Measurements from ENCODE around the gene HLA-DMA. TPM values are rescaled to one million over a fixed set of nuclear protein-coding genes. Genes with fewer than 3 reads are reported as not detected.

HLA-DMA gene
- polyA plus RNA-seq, 1 donor, result 25.4 TPM

- DNase-seq, result no peak
Observed at GRCh38 chr6:32975886-32976285, 23.0 kb upstream of the HLA-DMA start.

GRCh38 chr6:32974541-32975308 is 21.8 kb upstream of the HLA-DMA start:
- no peaks in the 10 kb centered on the region for H3K27me3 ChIP-seq (ENCODE audit: control insufficient read depth, insufficient read depth, low read length)
- H3K9me3 ChIP-seq (ENCODE audit: control insufficient read depth, low read depth, low read length), result no peaks in the 10 kb centered on the region
- peak overlapping the region; percentile 95 for H3K4me3 ChIP-seq (ENCODE audit: low read length)
- H3K36me3 ChIP-seq (ENCODE audit: control insufficient read depth, insufficient read depth, low read length), result peaks cover 69% of the 10 kb centered on the region
- no CpG with 5 or more reads among the region's 14 CpGs for WGBS (ENCODE audit: insufficient coverage, low lambda C conversion rate)
- no peak for DNase-seq
- H3K4me1 ChIP-seq (ENCODE audit: control insufficient read depth, insufficient read depth, low read length), result peaks cover 34% of the 10 kb centered on the region
- H3K27ac ChIP-seq (ENCODE audit: low read length), result no peak overlapping the region

More at GRCh38 chr6:32975886-32976285, 23.0 kb upstream of the HLA-DMA start:
- 20% methylated on average over 1 of the region's 2 CpGs for WGBS (ENCODE audit: insufficient coverage, low lambda C conversion rate)
- Histone ChIP-seq H3K36me3 (ENCODE audit: control insufficient read depth, insufficient read depth, low read length) (peaks cover 80% of the 10 kb centered on the region), H3K4me1 (ENCODE audit: control insufficient read depth, insufficient read depth, low read length) (peaks cover 37% of the 10 kb centered on the region), H3K27ac (ENCODE audit: low read length) (no peak overlapping the region), H3K27me3 (ENCODE audit: control insufficient read depth, insufficient read depth, low read length) (no peaks in the 10 kb centered on the region), H3K9me3 (ENCODE audit: control insufficient read depth, low read depth, low read length) (no peaks in the 10 kb centered on the region), H3K4me3 (ENCODE audit: low read length) (no peak overlapping the region)

GRCh38 chr6:32974016-32974333 is 21.1 kb upstream of the HLA-DMA start:
- Histone ChIP-seq H3K27me3 (ENCODE audit: control insufficient read depth, insufficient read depth, low read length) (no peaks in the 10 kb centered on the region), H3K36me3 (ENCODE audit: control insufficient read depth, insufficient read depth, low read length) (peaks cover 62% of the 10 kb centered on the region), H3K4me1 (ENCODE audit: control insufficient read depth, insufficient read depth, low read length) (peaks cover 34% of the 10 kb centered on the region), H3K9me3 (ENCODE audit: control insufficient read depth, low read depth, low read length) (no peaks in the 10 kb centered on the region), H3K4me3 (ENCODE audit: low read length) (peak overlapping the region; percentile 95), H3K27ac (ENCODE audit: low read length) (no peak overlapping the region)
- 0% methylated on average over 4 of the region's 4 CpGs for WGBS (ENCODE audit: insufficient coverage, low lambda C conversion rate)
- peak in 1 of 2 donors; percentile 26 for DNase-seq

GRCh38 chr6:32973144-32974015 is 20.5 kb upstream of the HLA-DMA start:
- peak overlapping the region; percentile 95 for H3K4me3 ChIP-seq (ENCODE audit: low read length)
- no peaks in the 10 kb centered on the region for H3K27me3 ChIP-seq (ENCODE audit: control insufficient read depth, insufficient read depth, low read length)
- peaks cover 30% of the 10 kb centered on the region for H3K4me1 ChIP-seq (ENCODE audit: control insufficient read depth, insufficient read depth, low read length)
- peaks cover 56% of the 10 kb centered on the region for H3K36me3 ChIP-seq (ENCODE audit: control insufficient read depth, insufficient read depth, low read length)
- H3K9me3 ChIP-seq (ENCODE audit: control insufficient read depth, low read depth, low read length), result no peaks in the 10 kb centered on the region
- peak overlapping the region; percentile 65 for H3K27ac ChIP-seq (ENCODE audit: low read length)
- peak in 1 of 2 donors; percentile 47 for DNase-seq
- no CpG with 5 or more reads among the region's 23 CpGs for WGBS (ENCODE audit: insufficient coverage, low lambda C conversion rate)

- no peak for DNase-seq
- no peaks in the 10 kb centered on the region for H3K9me3 ChIP-seq (ENCODE audit: control insufficient read depth, low read depth, low read length)
- no peaks in the 10 kb centered on the region for H3K27me3 ChIP-seq (ENCODE audit: control insufficient read depth, insufficient read depth, low read length)
- peaks cover 48% of the 10 kb centered on the region for H3K36me3 ChIP-seq (ENCODE audit: control insufficient read depth, insufficient read depth, low read length)
- peak overlapping the region; percentile 95 for H3K4me3 ChIP-seq (ENCODE audit: low read length)
- H3K27ac ChIP-seq (ENCODE audit: low read length), result peak overlapping the region; percentile 65
- no CpG with 5 or more reads among the region's 70 CpGs for WGBS (ENCODE audit: insufficient coverage, low lambda C conversion rate)
- H3K4me1 ChIP-seq (ENCODE audit: control insufficient read depth, insufficient read depth, low read length), result peaks cover 22% of the 10 kb centered on the region
Observed at GRCh38 chr6:32972353-32973143, 19.7 kb upstream of the HLA-DMA start.

- Histone ChIP-seq H3K27ac (ENCODE audit: low read length) (peak overlapping the region; percentile 89), H3K4me1 (ENCODE audit: control insufficient read depth, insufficient read depth, low read length) (peaks cover 20% of the 10 kb centered on the region), H3K4me3 (ENCODE audit: low read length) (peak overlapping the region; percentile 95), H3K27me3 (ENCODE audit: control insufficient read depth, insufficient read depth, low read length) (no peaks in the 10 kb centered on the region), H3K36me3 (ENCODE audit: control insufficient read depth, insufficient read depth, low read length) (peaks cover 40% of the 10 kb centered on the region), H3K9me3 (ENCODE audit: control insufficient read depth, low read depth, low read length) (no peaks in the 10 kb centered on the region)
- no CpG with 5 or more reads among the region's 58 CpGs for WGBS (ENCODE audit: insufficient coverage, low lambda C conversion rate)
- peak; percentile 100 for DNase-seq
Observed at GRCh38 chr6:32971581-32972352, 18.9 kb upstream of the HLA-DMA start.

GRCh38 chr6:32971242-32971580 is 18.3 kb upstream of the HLA-DMA start:
- no peaks in the 10 kb centered on the region for H3K9me3 ChIP-seq (ENCODE audit: control insufficient read depth, low read depth, low read length)
- peaks cover 34% of the 10 kb centered on the region for H3K36me3 ChIP-seq (ENCODE audit: control insufficient read depth, insufficient read depth, low read length)
- H3K4me1 ChIP-seq (ENCODE audit: control insufficient read depth, insufficient read depth, low read length), result peaks cover 14% of the 10 kb centered on the region
- no peak for DNase-seq
- H3K4me3 ChIP-seq (ENCODE audit: low read length), result peak overlapping the region; percentile 85
- H3K27me3 ChIP-seq (ENCODE audit: control insufficient read depth, insufficient read depth, low read length), result no peaks in the 10 kb centered on the region
- WGBS (ENCODE audit: insufficient coverage, low lambda C conversion rate), result no CpG with 5 or more reads among the region's 15 CpGs
- H3K27ac ChIP-seq (ENCODE audit: low read length), result peak overlapping the region; percentile 89

GRCh38 chr6:32970413-32971241 is 17.7 kb upstream of the HLA-DMA start:
- peak; percentile 84 to 94 for DNase-seq
- 0% methylated on average over 1 of the region's 43 CpGs for WGBS (ENCODE audit: insufficient coverage, low lambda C conversion rate)
- Histone ChIP-seq H3K4me1 (ENCODE audit: control insufficient read depth, insufficient read depth, low read length) (peaks cover 9% of the 10 kb centered on the region), H3K36me3 (ENCODE audit: control insufficient read depth, insufficient read depth, low read length) (peaks cover 28% of the 10 kb centered on the region), H3K9me3 (ENCODE audit: control insufficient read depth, low read depth, low read length) (no peaks in the 10 kb centered on the region), H3K27me3 (ENCODE audit: control insufficient read depth, insufficient read depth, low read length) (no peaks in the 10 kb centered on the region), H3K27ac (ENCODE audit: low read length) (peak overlapping the region; percentile 89), H3K4me3 (ENCODE audit: low read length) (peak overlapping the region; percentile 85)

GRCh38 chr6:32969685-32970412 is 17.0 kb upstream of the HLA-DMA start:
- no peaks in the 10 kb centered on the region for H3K9me3 ChIP-seq (ENCODE audit: control insufficient read depth, low read depth, low read length)
- H3K4me1 ChIP-seq (ENCODE audit: control insufficient read depth, insufficient read depth, low read length), result peaks cover 5% of the 10 kb centered on the region
- H3K4me3 ChIP-seq (ENCODE audit: low read length), result peak overlapping the region; percentile 85
- peak; percentile 67 to 87 for DNase-seq
- peak overlapping the region; percentile 89 for H3K27ac ChIP-seq (ENCODE audit: low read length)
- WGBS (ENCODE audit: insufficient coverage, low lambda C conversion rate), result no CpG with 5 or more reads among the region's 19 CpGs
- peaks cover 21% of the 10 kb centered on the region for H3K36me3 ChIP-seq (ENCODE audit: control insufficient read depth, insufficient read depth, low read length)
- no peaks in the 10 kb centered on the region for H3K27me3 ChIP-seq (ENCODE audit: control insufficient read depth, insufficient read depth, low read length)

Measured in large intestine (tissue), 3 donors.